Activated CD8-positive, alpha-beta memory T cell treated with anti-CD3 and anti-CD28 coated beads for 1 hour (primary cell): ENCODE measurements around the gene SLC26A9.
"Not testable (repeated sequence)": the region's sequence is repeated elsewhere in the genome, so short reads cannot be mapped to it uniquely, and the experiment has no call there.

Experiments
- DNase-seq, 2 donors: peaks; one replicate each; pipeline ENCODE4 v3.0.0-alpha.2; 2020; ENCODE audit warnings: low read depth in 1 of 2; ENCODE audit errors: extremely low read depth in 1 of 2

SLC26A9 gene

DNA sequence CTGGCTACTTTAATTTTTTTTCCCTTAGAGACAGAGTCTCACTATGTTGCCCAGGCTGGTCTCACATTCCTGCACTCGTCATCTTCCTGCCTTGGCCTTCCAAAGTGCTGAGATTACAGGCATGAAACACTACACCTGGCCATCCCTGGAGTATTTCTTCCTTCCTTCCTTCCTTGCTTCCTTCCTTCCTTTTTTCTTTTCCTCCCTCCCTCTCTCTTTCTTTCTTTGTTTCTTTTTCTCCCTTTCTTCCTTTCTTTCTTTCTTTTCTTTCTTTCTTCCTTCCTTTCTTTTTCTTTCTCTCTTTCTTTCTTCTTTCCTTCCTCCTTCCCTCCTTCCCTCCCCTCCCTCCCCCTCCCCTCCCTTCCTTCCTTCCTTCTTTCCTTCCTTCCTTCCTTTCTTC, 46.9 kb downstream of the SLC26A9 start:
- no peak for DNase-seq

- DNase-seq: not testable (repeated sequence)
Observed at GRCh38 chr1:205894119-205894518, 49.1 kb downstream of the SLC26A9 start.

DNA sequence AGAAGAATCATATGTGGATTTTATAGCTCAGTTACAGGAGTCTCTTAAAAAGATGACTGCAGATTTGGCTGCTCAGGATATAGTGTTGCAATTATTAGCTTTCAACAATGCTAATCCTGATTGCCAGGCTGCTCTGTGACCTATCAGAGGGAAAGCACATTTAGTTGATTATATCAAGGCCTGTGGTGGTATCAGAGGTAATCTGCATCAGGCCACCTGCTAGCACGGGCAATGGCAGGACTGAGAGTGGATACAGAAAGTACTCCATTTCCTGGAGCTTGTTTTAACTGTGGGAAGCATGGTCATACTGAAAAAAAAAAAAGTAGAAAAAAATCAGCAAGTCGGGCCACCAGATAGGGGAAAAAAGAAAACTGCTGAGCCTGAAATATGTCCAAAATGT, 51.1 kb downstream of the SLC26A9 start:
- DNase-seq: not testable (repeated sequence)

GRCh38 chr1:205891481-205891880, 51.8 kb downstream of the SLC26A9 start:
- DNase-seq: not testable (repeated sequence)

- not testable (repeated sequence) for DNase-seq
Observed at GRCh38 chr1:205890631-205891030, 52.6 kb downstream of the SLC26A9 start.

DNA sequence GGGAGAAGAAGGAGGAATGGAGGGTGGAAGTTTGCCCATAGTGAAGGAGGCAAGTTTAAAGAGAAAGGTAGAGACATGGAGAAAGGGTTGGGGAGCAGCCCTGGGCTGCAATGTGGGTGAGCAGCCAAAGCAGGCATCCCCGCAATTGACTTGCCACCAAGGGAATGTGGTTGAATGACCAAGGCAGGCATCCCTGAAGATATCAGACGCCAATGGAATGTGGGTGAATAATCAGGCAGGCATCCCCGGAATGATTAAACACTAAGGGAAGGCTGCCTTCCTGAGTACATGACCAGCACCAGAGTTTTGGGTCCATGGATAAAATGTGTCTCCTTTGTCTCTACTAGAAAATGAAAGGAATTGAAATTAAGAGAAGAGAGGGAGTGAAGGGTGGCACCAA, 53.5 kb downstream of the SLC26A9 start:
- not testable (repeated sequence) for DNase-seq

GRCh38 chr1:205889006-205889405, 54.2 kb downstream of the SLC26A9 start:
- DNase-seq: not testable (repeated sequence)

- no peak for DNase-seq
Observed at GRCh38 chr1:205883792-205884191, 59.5 kb downstream of the SLC26A9 start.

DNA sequence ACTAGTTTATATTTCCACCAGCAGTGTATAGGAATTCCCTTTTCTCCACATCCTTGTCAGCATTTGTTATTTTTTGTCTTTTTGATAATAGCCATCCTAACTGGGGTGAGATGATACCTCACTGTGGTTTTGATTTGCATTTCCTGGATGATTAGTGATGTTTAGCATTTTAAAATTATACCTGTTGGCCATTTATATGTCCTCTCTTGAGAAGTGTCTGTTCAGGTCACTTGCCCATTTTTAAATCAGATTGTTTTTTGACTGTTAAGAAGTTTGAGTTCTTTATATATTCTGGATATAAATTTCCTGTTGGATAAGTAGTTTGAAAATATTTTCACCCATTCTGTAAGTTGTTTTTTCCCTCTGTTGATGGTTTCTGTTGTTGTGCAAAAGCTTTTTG, 62.3 kb downstream of the SLC26A9 start:
- no peak for DNase-seq

DNA sequence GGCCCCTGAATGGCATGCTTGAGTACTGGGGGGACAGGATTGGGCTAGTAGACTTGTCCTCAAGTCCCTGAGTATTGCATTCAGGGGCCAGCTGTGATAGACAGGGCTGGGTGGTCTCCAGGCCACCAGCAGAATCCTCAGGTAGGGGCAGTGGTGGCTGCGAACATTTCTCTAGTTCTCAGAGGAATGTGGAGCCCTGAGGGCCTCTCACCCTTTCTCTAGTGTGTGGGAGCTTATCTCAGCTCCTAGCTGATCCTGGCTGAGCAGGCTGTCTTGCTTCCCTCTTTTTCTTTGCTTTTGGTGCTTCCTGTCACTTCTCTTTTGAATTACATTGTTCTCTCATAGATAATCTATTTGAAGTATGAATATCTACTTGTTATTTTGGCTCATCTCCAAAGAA, 63.3 kb downstream of the SLC26A9 start:
- DNase-seq: no peak

GRCh38 chr1:205878026-205878425, 65.2 kb downstream of the SLC26A9 start:
- DNase-seq: no peak

GRCh38 chr1:205873148-205873547, 70.1 kb downstream of the SLC26A9 start:
- not testable (repeated sequence) for DNase-seq

- no peak for DNase-seq
Observed at GRCh38 chr1:205870236-205870635, 73.0 kb downstream of the SLC26A9 start.
